OCI-LY3 (cell line): ENCODE results near the gene CAD.

Experiments used
- H2AFZ ChIP-seq: fragments of 200-600, 300-600 bp; shearing (Covaris generic); 2 replicates; pipeline ENCODE4 v1.6.0; 2014; ENCODE audit warnings: antibody characterized with exemption, low read depth, low read length
- H3K27ac ChIP-seq: fragments of 200-600, 300-600 bp; sonication (generic); 2 replicates; pipeline ENCODE4 v1.5.1; 2014; ENCODE audit warnings: mild to moderate bottlenecking, low read length, moderate library complexity, mixed read lengths
- H3K27me3 ChIP-seq: fragments of 200-600, 300-600 bp; sonication (generic); 2 replicates; pipeline ENCODE4 v1.6.1; 2014; ENCODE audit warnings: low read depth, low read length, mixed read lengths
- H3K36me3 ChIP-seq: fragments of 200-600, 300-600 bp; sonication (generic); replicated peaks from 2 replicates; pipeline ENCODE3; 2014; ENCODE audit warnings: low read depth, low read length, mixed read lengths
- H3K4me1 ChIP-seq: fragments of 300-600, 200-600 bp; sonication (generic); 2 replicates; pipeline ENCODE4 v1.6.1; 2014; ENCODE audit warnings: low read length, mixed read lengths
- H3K4me2 ChIP-seq: fragments of 200-600, 300-600 bp; sonication (generic); 2 replicates; pipeline ENCODE4 v1.6.1; 2014; ENCODE audit warnings: low read length, mixed read lengths
- H3K4me3 ChIP-seq: fragments of 300-600, 200-600 bp; sonication (generic); 2 replicates; pipeline ENCODE4 v1.5.1; 2014; ENCODE audit warnings: antibody characterized with exemption, mild to moderate bottlenecking, low read length, moderate library complexity
- H3K79me2 ChIP-seq: fragments of 300-600, 200-600 bp; shearing (Covaris generic); 2 replicates; pipeline ENCODE4 v1.6.1; 2014; ENCODE audit warnings: mild to moderate bottlenecking, low read length, mixed read lengths
- H3K9ac ChIP-seq: fragments of 300-600, 200-600 bp; shearing (Covaris generic); 2 replicates; pipeline ENCODE4 v1.6.0; 2014; ENCODE audit warnings: mild to moderate bottlenecking, low read length, moderate library complexity
- H3K9me3 ChIP-seq: fragments of 200-600, 300-600 bp; shearing (Covaris generic); 2 replicates; pipeline ENCODE4 v1.6.1; 2014; ENCODE audit warnings: low read length, mixed read lengths; ENCODE audit not compliant: insufficient read depth
- H4K20me1 ChIP-seq: fragments of 200-600, 300-600 bp; sonication (generic); 2 replicates; pipeline ENCODE4 v1.6.1; 2016; ENCODE audit warnings: low read length, mixed read lengths; ENCODE audit not compliant: insufficient read depth
- EZH2phosphoT487 ChIP-seq: fragments of 200-600 bp; shearing (Covaris generic); IDR thresholded peaks from 2 replicates; pipeline ENCODE4 v1.6.1; 2018; ENCODE audit warnings: antibody characterized with exemption, mixed run types, low read depth
- TF ChIP-seq, protein P1 (sequence below): fragments of 200-600, 300-600 bp; sonication (generic); IDR thresholded peaks from 2 replicates; pipeline ENCODE4 v1.5.1; 2014; ENCODE audit warnings: antibody characterized with exemption, low read length, low read depth

The CAD gene

DNA sequence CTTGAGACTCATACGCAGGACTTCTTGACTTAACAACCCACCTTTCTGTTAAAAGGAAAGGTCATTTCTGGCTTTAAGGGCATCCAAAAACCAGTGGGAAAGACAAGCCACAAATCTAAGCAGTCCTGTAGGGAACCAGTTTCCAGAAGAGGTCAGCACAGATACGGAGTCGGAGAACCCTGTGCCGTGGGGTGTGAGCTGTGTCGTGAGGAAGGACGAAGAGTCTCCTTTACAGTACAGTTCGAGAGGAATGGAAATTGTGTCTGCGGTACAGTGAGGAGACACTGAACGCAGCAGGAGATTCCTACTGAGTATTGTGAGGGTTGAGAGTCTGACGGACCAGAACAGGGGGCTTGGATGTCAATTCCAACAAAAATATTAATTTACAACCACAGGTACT, 27.9 kb downstream of the CAD start:
- no peaks in the 10 kb centered on the region for H3K27me3 ChIP-seq
- peaks cover 44% of the 10 kb centered on the region for H3K36me3 ChIP-seq
- H3K4me3 ChIP-seq = no peak overlapping the region
- H2AFZ ChIP-seq = no peak overlapping the region
- H3K9me3 ChIP-seq = no peaks in the 10 kb centered on the region
- H3K27ac ChIP-seq = no peak overlapping the region
- no peaks in the 10 kb centered on the region for H3K4me1 ChIP-seq
- no peak overlapping the region for H3K4me2 ChIP-seq
- TF ChIP-seq, protein P1, sequence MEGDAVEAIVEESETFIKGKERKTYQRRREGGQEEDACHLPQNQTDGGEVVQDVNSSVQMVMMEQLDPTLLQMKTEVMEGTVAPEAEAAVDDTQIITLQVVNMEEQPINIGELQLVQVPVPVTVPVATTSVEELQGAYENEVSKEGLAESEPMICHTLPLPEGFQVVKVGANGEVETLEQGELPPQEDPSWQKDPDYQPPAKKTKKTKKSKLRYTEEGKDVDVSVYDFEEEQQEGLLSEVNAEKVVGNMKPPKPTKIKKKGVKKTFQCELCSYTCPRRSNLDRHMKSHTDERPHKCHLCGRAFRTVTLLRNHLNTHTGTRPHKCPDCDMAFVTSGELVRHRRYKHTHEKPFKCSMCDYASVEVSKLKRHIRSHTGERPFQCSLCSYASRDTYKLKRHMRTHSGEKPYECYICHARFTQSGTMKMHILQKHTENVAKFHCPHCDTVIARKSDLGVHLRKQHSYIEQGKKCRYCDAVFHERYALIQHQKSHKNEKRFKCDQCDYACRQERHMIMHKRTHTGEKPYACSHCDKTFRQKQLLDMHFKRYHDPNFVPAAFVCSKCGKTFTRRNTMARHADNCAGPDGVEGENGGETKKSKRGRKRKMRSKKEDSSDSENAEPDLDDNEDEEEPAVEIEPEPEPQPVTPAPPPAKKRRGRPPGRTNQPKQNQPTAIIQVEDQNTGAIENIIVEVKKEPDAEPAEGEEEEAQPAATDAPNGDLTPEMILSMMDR = no peak
- no peak for TF ChIP-seq EZH2phosphoT487
- no peak overlapping the region for H3K9ac ChIP-seq
- no peaks in the 10 kb centered on the region for H4K20me1 ChIP-seq
- H3K79me2 ChIP-seq = no peaks in the 10 kb centered on the region

DNA sequence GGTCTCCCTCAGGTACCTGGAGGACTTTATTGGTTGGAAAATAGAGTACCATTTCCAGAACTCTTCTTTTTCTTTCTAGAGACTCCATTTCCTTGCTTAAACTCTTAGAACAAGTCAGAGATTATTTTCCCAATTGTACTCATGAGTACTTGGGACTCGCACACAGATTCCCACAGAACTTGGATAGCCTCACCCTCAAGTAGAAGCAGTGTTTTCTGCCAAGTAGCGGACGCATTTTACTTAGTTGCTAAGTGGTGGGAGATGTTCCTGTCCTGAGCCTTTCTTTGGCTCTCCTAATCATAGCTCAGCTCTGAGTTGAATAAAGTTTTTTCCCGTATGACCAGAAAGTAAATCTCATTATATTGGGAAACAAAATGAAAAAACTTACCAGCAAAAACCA, 28.5 kb downstream of the CAD start:
- H3K36me3 ChIP-seq = peaks cover 39% of the 10 kb centered on the region
- no peak overlapping the region for H3K27ac ChIP-seq
- peaks cover 5% of the 10 kb centered on the region for H3K4me1 ChIP-seq
- H3K4me3 ChIP-seq = no peak overlapping the region
- H3K4me2 ChIP-seq = no peak overlapping the region
- no peaks in the 10 kb centered on the region for H3K79me2 ChIP-seq
- no peak overlapping the region for H3K9ac ChIP-seq
- no peaks in the 10 kb centered on the region for H3K9me3 ChIP-seq
- H3K27me3 ChIP-seq = no peaks in the 10 kb centered on the region
- H2AFZ ChIP-seq = no peak overlapping the region
- no peaks in the 10 kb centered on the region for H4K20me1 ChIP-seq
- no peak for TF ChIP-seq EZH2phosphoT487
- TF ChIP-seq, protein P1 = no peak

DNA sequence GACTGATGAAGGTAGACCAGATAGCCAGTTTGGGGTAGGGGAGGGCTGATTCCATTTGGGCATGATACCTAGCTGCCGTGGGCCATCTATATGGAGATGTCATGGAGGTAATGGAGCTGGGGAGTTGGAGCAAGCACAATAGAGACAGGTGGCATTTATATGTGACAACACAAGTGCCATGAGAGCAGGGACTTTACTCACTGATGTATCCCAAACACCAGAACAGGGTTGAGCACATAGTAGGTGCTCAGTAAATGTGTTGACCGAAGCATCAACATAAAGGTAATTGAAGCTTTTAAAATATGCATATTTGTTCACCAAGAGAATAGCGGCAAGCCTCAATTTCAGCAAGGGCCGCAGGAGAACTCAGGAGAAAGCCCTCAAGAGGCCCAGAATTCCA, 30.7 kb downstream of the CAD start:
- TF ChIP-seq, protein P1 = no peak
- TF ChIP-seq EZH2phosphoT487 = no peak
- Histone ChIP-seq H3K9me3 (no peaks in the 10 kb centered on the region), H3K9ac (no peak overlapping the region), H3K36me3 (peaks cover 20% of the 10 kb centered on the region), H3K27me3 (peaks cover 7% of the 10 kb centered on the region; the same call in 1 of the 2 replicates), H4K20me1 (no peaks in the 10 kb centered on the region), H3K27ac (no peak overlapping the region), H3K4me3 (no peak overlapping the region), H3K4me1 (peaks cover 20% of the 10 kb centered on the region), H3K4me2 (no peak overlapping the region), H2AFZ (no peak overlapping the region), H3K79me2 (no peaks in the 10 kb centered on the region)

- Histone ChIP-seq H3K4me3 (no peak overlapping the region), H3K79me2 (no peaks in the 10 kb centered on the region), H3K27ac (no peak overlapping the region), H3K9me3 (no peaks in the 10 kb centered on the region), H3K4me2 (no peak overlapping the region), H3K9ac (no peak overlapping the region), H3K4me1 (peaks cover 20% of the 10 kb centered on the region), H3K27me3 (peaks cover 7% of the 10 kb centered on the region; the same call in 1 of the 2 replicates), H2AFZ (peak overlapping the region; percentile 99), H3K36me3 (peaks cover 7% of the 10 kb centered on the region), H4K20me1 (no peaks in the 10 kb centered on the region)
- TF ChIP-seq EZH2phosphoT487 = no peak
- TF ChIP-seq, protein P1 = no peak
Observed at GRCh38 chr2:27249159-27249890, 32.2 kb downstream of the CAD start.
